GM12892 (cell line): ENCODE measurements around the gene AP4B1.

Experiments used
- DNase-seq: peaks from one replicate; pipeline ENCODE4 v3.0.0; 2011; ENCODE audit not compliant: insufficient read length
- FAIRE-seq: peaks from 2 replicates; lab custom pipeline; 2011; peaks lifted over from hg19 to GRCh38; lab: Jason Lieb, UNC
- POLR2A ChIP-seq: IDR thresholded peaks from 2 replicates; pipeline ENCODE4 v1.6.1; 2011; ENCODE audit warnings: low read depth, low read length, control low read depth
- POLR2AphosphoS5 ChIP-seq: IDR thresholded peaks from 2 replicates; pipeline ENCODE4 v1.6.1; 2011; ENCODE audit warnings: low read depth, low read length, control low read depth
- TAF1 ChIP-seq: IDR thresholded peaks from 2 replicates; pipeline ENCODE4 v1.6.1; 2011; ENCODE audit warnings: low read depth, mild to moderate bottlenecking, control low read depth, low read length, borderline replicate concordance

AP4B1 gene

GRCh38 chr1:113903501-113904292 is 902 bp downstream of the AP4B1 start:
- TF ChIP-seq POLR2AphosphoS5 (no peak), POLR2A (no peak), TAF1 (no peak)
- FAIRE-seq: no peak
- DNase-seq: no peak

GRCh38 chr1:113901191-113901590 is 3.4 kb downstream of the AP4B1 start:
- TF ChIP-seq POLR2AphosphoS5: no peak
- no peak for TF ChIP-seq POLR2A
- TF ChIP-seq TAF1: no peak
- no peak for FAIRE-seq

GRCh38 chr1:113899111-113899510 is 5.5 kb downstream of the AP4B1 start:
- TF ChIP-seq TAF1 (no peak), POLR2A (no peak), POLR2AphosphoS5 (no peak)
- no peak for FAIRE-seq
- DNase-seq: no peak

More at GRCh38 chr1:113901191-113901590, 3.4 kb downstream of the AP4B1 start:
- no peak for DNase-seq

- DNase-seq (no peak), FAIRE-seq (no peak)
- TF ChIP-seq POLR2A: no peak
- no peak for TF ChIP-seq POLR2AphosphoS5
- TF ChIP-seq TAF1: no peak
These were observed 6.3 kb downstream of the AP4B1 start for GRCh38 chr1:113898241-113898814.

GRCh38 chr1:113895961-113896360 is 8.6 kb downstream of the AP4B1 start:
- FAIRE-seq (no peak), DNase-seq (no peak)
- TF ChIP-seq TAF1: no peak
- no peak for TF ChIP-seq POLR2AphosphoS5
- TF ChIP-seq POLR2A: no peak

GRCh38 chr1:113895098-113895497 is 9.5 kb downstream of the AP4B1 start:
- DNase-seq (no peak), FAIRE-seq (no peak)
- TF ChIP-seq TAF1 (no peak), POLR2AphosphoS5 (no peak), POLR2A (no peak)

GRCh38 chr1:113893267-113893666 is 11.3 kb downstream of the AP4B1 start:
- no peak for DNase-seq
- FAIRE-seq: no peak
- TF ChIP-seq TAF1 (no peak), POLR2A (no peak), POLR2AphosphoS5 (no peak)

- DNase-seq (no peak), FAIRE-seq (no peak)
- TF ChIP-seq TAF1: no peak
- no peak for TF ChIP-seq POLR2AphosphoS5
These were observed 12.9 kb downstream of the AP4B1 start for GRCh38 chr1:113891631-113892220.

- DNase-seq: no peak
- no peak for FAIRE-seq
These were observed 13.8 kb downstream of the AP4B1 start for GRCh38 chr1:113890816-113891215.

GRCh38 chr1:113887402-113888175 is 17.0 kb downstream of the AP4B1 start, which contains the start of gene BCL2L15:
BCL2L15 (minus strand) TSS chr1:113887581; CDS start chr1:113887375, 206 bp downstream.
- DNase-seq (no peak), FAIRE-seq (no peak)
- TF ChIP-seq POLR2A (no peak), TAF1 (no peak), POLR2AphosphoS5 (no peak)

More at GRCh38 chr1:113890816-113891215, 13.8 kb downstream of the AP4B1 start:
- TF ChIP-seq TAF1: no peak
- no peak for TF ChIP-seq POLR2AphosphoS5
- no peak for TF ChIP-seq POLR2A
